Measurements from ENCODE around the gene SUCLG2.

Gene SUCLG2

DNA sequence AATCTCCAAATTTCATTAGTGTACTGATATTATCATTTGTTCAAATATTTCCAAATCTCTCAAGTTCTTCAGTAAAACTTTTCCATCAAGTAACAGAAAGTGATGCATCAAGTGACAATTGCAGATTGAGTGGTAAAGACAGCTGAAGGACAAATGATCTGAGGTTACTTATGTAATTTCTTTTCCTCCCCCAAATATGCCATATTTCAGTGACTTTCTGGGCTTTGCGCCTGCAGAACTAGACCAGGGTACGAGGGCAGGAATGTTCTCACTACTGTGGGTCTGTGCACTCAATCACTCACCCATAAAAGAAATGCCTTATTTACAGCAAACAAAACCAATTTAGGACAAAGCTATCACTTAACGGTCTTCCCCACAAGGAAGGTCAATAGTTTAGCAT, 4.7 kb downstream of the SUCLG2 start:
- Histone ChIP-seq H3K27ac (ENCODE audit: low read length) (no peak overlapping the region), H3K36me3 (ENCODE audit: control insufficient read depth in 2 of 2, insufficient read depth in 2 of 2, low read length in 2 of 2) (no peaks in the 10 kb centered on the region), H3K9me3 (ENCODE audit: control insufficient read depth in 2 of 2, low read length in 2 of 2) (no peaks in the 10 kb centered on the region), H3K27me3 (ENCODE audit: control insufficient read depth in 1 of 2, insufficient read depth in 2 of 2, low read length in 2 of 2) (no peaks in the 10 kb centered on the region), H3K9ac (ENCODE audit: low read length in 2 of 2) (no peak overlapping the region), H3K4me3 (ENCODE audit: low read length in 2 of 2) (no peak overlapping the region), H3K4me1 (ENCODE audit: control insufficient read depth, insufficient read depth, low read length) (peaks cover 9% of the 10 kb centered on the region)

GRCh38 chr3:67648701-67649100, 5.7 kb downstream of the SUCLG2 start:
- no peak overlapping the region for H3K27ac ChIP-seq (ENCODE audit: low read length)
- peaks cover 8% of the 10 kb centered on the region for H3K4me1 ChIP-seq (ENCODE audit: control insufficient read depth, insufficient read depth, low read length)
- H3K9ac ChIP-seq (ENCODE audit: low read length in 2 of 2), result no peak overlapping the region
- no peaks in the 10 kb centered on the region for H3K9me3 ChIP-seq (ENCODE audit: control insufficient read depth in 2 of 2, low read length in 2 of 2)
- no peaks in the 10 kb centered on the region for H3K36me3 ChIP-seq (ENCODE audit: control insufficient read depth in 2 of 2, insufficient read depth in 2 of 2, low read length in 2 of 2)
- no peaks in the 10 kb centered on the region for H3K27me3 ChIP-seq (ENCODE audit: control insufficient read depth in 1 of 2, insufficient read depth in 2 of 2, low read length in 2 of 2)
- H3K4me3 ChIP-seq (ENCODE audit: low read length in 2 of 2), result peak overlapping the region in 1 of 2 donors; percentile 3

- no peaks in the 10 kb centered on the region for H3K36me3 ChIP-seq (ENCODE audit: control insufficient read depth in 2 of 2, insufficient read depth in 2 of 2, low read length in 2 of 2)
- no peak overlapping the region for H3K27ac ChIP-seq (ENCODE audit: low read length)
- no peaks in the 10 kb centered on the region for H3K9me3 ChIP-seq (ENCODE audit: control insufficient read depth in 2 of 2, low read length in 2 of 2)
- no peak overlapping the region for H3K4me3 ChIP-seq (ENCODE audit: low read length in 2 of 2)
- H3K9ac ChIP-seq (ENCODE audit: low read length in 2 of 2), result no peak overlapping the region
- H3K27me3 ChIP-seq (ENCODE audit: control insufficient read depth in 1 of 2, insufficient read depth in 2 of 2, low read length in 2 of 2), result no peaks in the 10 kb centered on the region
- peaks cover 8% of the 10 kb centered on the region for H3K4me1 ChIP-seq (ENCODE audit: control insufficient read depth, insufficient read depth, low read length)
Observed at GRCh38 chr3:67648229-67648628, 6.2 kb downstream of the SUCLG2 start.

- no peaks in the 10 kb centered on the region for H3K27me3 ChIP-seq (ENCODE audit: control insufficient read depth in 1 of 2, insufficient read depth in 2 of 2, low read length in 2 of 2)
- no peak overlapping the region for H3K27ac ChIP-seq (ENCODE audit: low read length)
- H3K4me1 ChIP-seq (ENCODE audit: control insufficient read depth, insufficient read depth, low read length), result peaks cover 8% of the 10 kb centered on the region
- H3K9me3 ChIP-seq (ENCODE audit: control insufficient read depth in 2 of 2, low read length in 2 of 2), result no peaks in the 10 kb centered on the region
- H3K9ac ChIP-seq (ENCODE audit: low read length in 2 of 2), result no peak overlapping the region
- peaks cover 3% of the 10 kb centered on the region in 2 donors for H3K36me3 ChIP-seq (ENCODE audit: control insufficient read depth in 2 of 2, insufficient read depth in 2 of 2, low read length in 2 of 2)
- H3K4me3 ChIP-seq (ENCODE audit: low read length in 2 of 2), result no peak overlapping the region
Observed at GRCh38 chr3:67647390-67647878, 7.0 kb downstream of the SUCLG2 start.

- Histone ChIP-seq H3K4me3 (ENCODE audit: low read length in 2 of 2) (no peak overlapping the region), H3K27me3 (ENCODE audit: control insufficient read depth in 1 of 2, insufficient read depth in 2 of 2, low read length in 2 of 2) (no peaks in the 10 kb centered on the region), H3K27ac (ENCODE audit: low read length) (no peak overlapping the region), H3K9ac (ENCODE audit: low read length in 2 of 2) (no peak overlapping the region), H3K36me3 (ENCODE audit: control insufficient read depth in 2 of 2, insufficient read depth in 2 of 2, low read length in 2 of 2) (peaks cover 3% of the 10 kb centered on the region in 2 donors), H3K4me1 (ENCODE audit: control insufficient read depth, insufficient read depth, low read length) (peaks cover 8% of the 10 kb centered on the region), H3K9me3 (ENCODE audit: control insufficient read depth in 2 of 2, low read length in 2 of 2) (no peaks in the 10 kb centered on the region)
Observed at GRCh38 chr3:67646586-67647234, 7.7 kb downstream of the SUCLG2 start.

DNA sequence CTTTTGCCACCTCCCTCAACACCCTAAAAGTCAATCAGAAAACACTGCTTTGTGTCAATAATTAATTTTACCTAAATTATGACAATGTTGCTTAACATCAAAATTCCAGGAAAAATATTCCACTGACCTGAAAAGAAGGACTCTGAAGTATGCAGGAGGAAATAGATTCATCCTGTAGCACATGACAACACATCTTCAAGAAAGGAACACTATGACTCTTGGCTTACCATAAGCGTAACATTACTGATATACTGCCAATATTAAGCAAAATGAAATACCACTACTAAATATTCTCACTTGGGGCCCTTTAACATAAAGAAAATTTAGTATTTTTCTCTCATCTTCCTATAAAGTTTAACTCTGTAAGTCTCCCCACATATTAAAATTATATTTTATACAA, 9.6 kb downstream of the SUCLG2 start:
- H3K27ac ChIP-seq (ENCODE audit: low read length), result no peak overlapping the region
- no peaks in the 10 kb centered on the region for H3K27me3 ChIP-seq (ENCODE audit: control insufficient read depth in 1 of 2, insufficient read depth in 2 of 2, low read length in 2 of 2)
- H3K9me3 ChIP-seq (ENCODE audit: control insufficient read depth in 2 of 2, low read length in 2 of 2), result no peaks in the 10 kb centered on the region
- peaks cover 3% of the 10 kb centered on the region in 2 donors for H3K36me3 ChIP-seq (ENCODE audit: control insufficient read depth in 2 of 2, insufficient read depth in 2 of 2, low read length in 2 of 2)
- no peak overlapping the region for H3K4me3 ChIP-seq (ENCODE audit: low read length in 2 of 2)
- H3K4me1 ChIP-seq (ENCODE audit: control insufficient read depth, insufficient read depth, low read length), result peaks cover 5% of the 10 kb centered on the region
- H3K9ac ChIP-seq (ENCODE audit: low read length in 2 of 2), result no peak overlapping the region

DNA sequence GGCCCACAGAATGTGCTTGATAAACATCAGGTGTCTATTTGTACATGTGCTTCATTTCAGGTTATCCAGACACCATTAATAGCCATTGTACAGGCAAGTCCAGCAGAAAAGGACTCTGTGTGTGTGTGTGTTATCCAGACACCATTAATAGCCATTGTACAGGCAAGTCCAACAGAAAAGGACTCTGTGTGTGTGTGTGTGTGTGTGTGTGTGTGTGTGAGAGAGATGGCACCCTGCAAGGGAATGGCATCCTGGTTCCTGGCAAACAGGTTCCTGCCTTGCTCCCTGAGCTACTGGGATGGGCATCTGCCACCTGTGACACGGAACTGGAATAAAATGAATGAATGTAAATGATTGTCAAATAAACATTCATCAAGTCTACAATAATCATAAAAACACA, 11.7 kb downstream of the SUCLG2 start:
- no peak overlapping the region for H3K4me3 ChIP-seq (ENCODE audit: low read length in 2 of 2)
- peaks cover 3% of the 10 kb centered on the region for H3K4me1 ChIP-seq (ENCODE audit: control insufficient read depth, insufficient read depth, low read length)
- H3K27ac ChIP-seq (ENCODE audit: low read length), result no peak overlapping the region

GRCh38 chr3:67642190-67642589, 12.2 kb downstream of the SUCLG2 start:
- H3K36me3 ChIP-seq (ENCODE audit: control insufficient read depth in 2 of 2, insufficient read depth in 2 of 2, low read length in 2 of 2), result peaks cover 3% of the 10 kb centered on the region in 2 donors
- H3K4me3 ChIP-seq (ENCODE audit: low read length in 2 of 2), result no peak overlapping the region
- no peak overlapping the region for H3K27ac ChIP-seq (ENCODE audit: low read length)
- no peaks in the 10 kb centered on the region for H3K9me3 ChIP-seq (ENCODE audit: control insufficient read depth in 2 of 2, low read length in 2 of 2)
- no peak overlapping the region for H3K9ac ChIP-seq (ENCODE audit: low read length in 2 of 2)
- H3K4me1 ChIP-seq (ENCODE audit: control insufficient read depth, insufficient read depth, low read length), result no peaks in the 10 kb centered on the region
- H3K27me3 ChIP-seq (ENCODE audit: control insufficient read depth in 1 of 2, insufficient read depth in 2 of 2, low read length in 2 of 2), result no peaks in the 10 kb centered on the region

More for the DNA sequence above, 11.7 kb downstream of the SUCLG2 start:
- Histone ChIP-seq H3K9me3 (ENCODE audit: control insufficient read depth in 2 of 2, low read length in 2 of 2) (no peaks in the 10 kb centered on the region), H3K36me3 (ENCODE audit: control insufficient read depth in 2 of 2, insufficient read depth in 2 of 2, low read length in 2 of 2) (peaks cover 3% of the 10 kb centered on the region in 2 donors), H3K9ac (ENCODE audit: low read length in 2 of 2) (no peak overlapping the region), H3K27me3 (ENCODE audit: control insufficient read depth in 1 of 2, insufficient read depth in 2 of 2, low read length in 2 of 2) (no peaks in the 10 kb centered on the region)

GRCh38 chr3:67641451-67641850, 13.0 kb downstream of the SUCLG2 start:
- H3K9ac ChIP-seq (ENCODE audit: low read length in 2 of 2), result no peak overlapping the region
- H3K9me3 ChIP-seq (ENCODE audit: control insufficient read depth in 2 of 2, low read length in 2 of 2), result no peaks in the 10 kb centered on the region
- no peak overlapping the region for H3K4me3 ChIP-seq (ENCODE audit: low read length in 2 of 2)
- H3K27ac ChIP-seq (ENCODE audit: low read length), result no peak overlapping the region
- peaks cover 3% of the 10 kb centered on the region in 2 donors for H3K36me3 ChIP-seq (ENCODE audit: control insufficient read depth in 2 of 2, insufficient read depth in 2 of 2, low read length in 2 of 2)
- H3K27me3 ChIP-seq (ENCODE audit: control insufficient read depth in 1 of 2, insufficient read depth in 2 of 2, low read length in 2 of 2), result no peaks in the 10 kb centered on the region
- no peaks in the 10 kb centered on the region for H3K4me1 ChIP-seq (ENCODE audit: control insufficient read depth, insufficient read depth, low read length)

DNA sequence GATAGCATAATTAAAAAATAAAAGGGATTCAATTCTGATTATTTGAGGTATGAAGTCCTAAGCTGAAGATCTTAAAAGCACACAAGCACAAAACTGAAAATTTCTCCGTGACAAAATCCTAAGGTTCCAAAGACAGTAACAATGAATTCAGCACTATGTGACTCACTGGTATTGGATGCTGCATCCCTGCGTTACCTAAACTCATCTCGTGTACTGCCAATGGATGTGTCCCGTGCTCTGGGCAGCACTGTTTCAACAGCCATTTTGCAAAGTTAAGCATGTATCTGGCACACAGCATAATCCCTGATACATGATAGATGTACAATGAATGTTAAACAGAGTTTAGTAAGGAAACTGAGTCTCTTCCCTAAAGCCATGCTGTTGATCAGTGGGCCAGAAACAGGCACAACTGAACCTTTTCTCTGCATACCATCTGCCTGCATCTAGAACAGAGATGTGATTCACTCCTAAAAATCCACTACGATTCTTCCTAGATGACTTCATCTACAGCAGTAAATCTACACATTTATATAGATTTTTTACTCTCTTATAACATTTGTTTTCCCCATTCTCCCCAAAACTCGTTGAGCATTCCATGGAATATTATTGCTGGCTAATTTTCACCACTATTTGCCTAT, 14.3 kb downstream of the SUCLG2 start:
- Histone ChIP-seq H3K9me3 (ENCODE audit: control insufficient read depth in 2 of 2, low read length in 2 of 2) (no peaks in the 10 kb centered on the region), H3K36me3 (ENCODE audit: control insufficient read depth in 2 of 2, insufficient read depth in 2 of 2, low read length in 2 of 2) (peaks cover 3% of the 10 kb centered on the region in 2 donors), H3K27me3 (ENCODE audit: control insufficient read depth in 1 of 2, insufficient read depth in 2 of 2, low read length in 2 of 2) (no peaks in the 10 kb centered on the region), H3K9ac (ENCODE audit: low read length in 2 of 2) (no peak overlapping the region), H3K4me1 (ENCODE audit: control insufficient read depth, insufficient read depth, low read length) (no peaks in the 10 kb centered on the region), H3K27ac (ENCODE audit: low read length) (no peak overlapping the region), H3K4me3 (ENCODE audit: low read length in 2 of 2) (no peak overlapping the region)

GRCh38 chr3:67637255-67637900, 17.0 kb downstream of the SUCLG2 start:
- no peak overlapping the region for H3K9ac ChIP-seq (ENCODE audit: low read length in 2 of 2)
- H3K27me3 ChIP-seq (ENCODE audit: control insufficient read depth in 1 of 2, insufficient read depth in 2 of 2, low read length in 2 of 2), result no peaks in the 10 kb centered on the region
- H3K4me1 ChIP-seq (ENCODE audit: control insufficient read depth, insufficient read depth, low read length), result no peaks in the 10 kb centered on the region
- H3K27ac ChIP-seq (ENCODE audit: low read length), result no peak overlapping the region
- H3K36me3 ChIP-seq (ENCODE audit: control insufficient read depth in 2 of 2, insufficient read depth in 2 of 2, low read length in 2 of 2), result no peaks in the 10 kb centered on the region
- H3K4me3 ChIP-seq (ENCODE audit: low read length in 2 of 2), result no peak overlapping the region
- no peaks in the 10 kb centered on the region for H3K9me3 ChIP-seq (ENCODE audit: control insufficient read depth in 2 of 2, low read length in 2 of 2)
